Posterior vena cava (tissue), 2 donors: ENCODE measurements around the gene TRAIP. TPM values are rescaled to one million over a fixed set of nuclear protein-coding genes. Genes with fewer than 3 reads are reported as not detected.
"Not testable (repeated sequence)": the region's sequence is repeated elsewhere in the genome, so short reads cannot be mapped to it uniquely, and the experiment has no call there.

Experiments used
- DNase-seq: peaks from one replicate; pipeline ENCODE4 v3.0.0-alpha.2; 2020; ENCODE audit warnings: low spot score
- intact Hi-C, 2 donors: fragments of 100-400 bp; cut with DNase I; formaldehyde crosslinking; loops; one replicate each; pipeline versions ENCODE4 v1.14.1 to v1.14.2; 2022 to 2023
- long read RNA-seq, 2 donors: library from polyadenylated mRNA; unstranded; transcript quantifications; one replicate each; pipeline ENCODE4 v2.0.0, GENCODE V29; 2020 to 2021
- total RNA-seq, 2 donors: library from RNA; stranded (reverse); fragmentation: NEBNext Ultra II Directional; extraction: Animal tissue kit (Norgen Biotek cat#: 25700); gene quantifications; one replicate each; pipeline ENCODE4 v1.2.1, GENCODE V29; 2021
- donor health status: DM: yes; HTN: yes; CAD: no.
- donor health status: DM: yes; HTN: yes; CAD: no.

The TRAIP gene
- 1 to 10 TPM; 1.5 to 2.2 TPM for total RNA-seq
- long read RNA-seq, donor 1 = 0 reads
- long read RNA-seq, donor 2, transcript TRAIP-201 (15 exons, 2,028 nt) = major isoform, 6 of 8 reads
- long read RNA-seq, donor 2, partial matches to known transcripts = 0 of 8 reads
- long read RNA-seq, donor 2, other reads (novel, unspliced or antisense) = 2 of 8 reads

GRCh38 chr3:49856181-49857005 lies at the start of gene TRAIP:
TSS of gene TRAIP (minus strand) at chr3:49856564. CDS start at chr3:49856453, 111 bp downstream.
- intact Hi-C loops = no loop called here
- peak; percentile 97 for DNase-seq

- not testable (repeated sequence) for DNase-seq
- intact Hi-C loops = loop anchor here in 1 of 2 donors (10.0 kb wide), 1 partner anchor 200 kb away; no protein-coding TSS in a partner anchor
Observed at GRCh38 chr3:49904448-49904847, 48.1 kb upstream of the TRAIP start.

GRCh38 chr3:49903451-49904424 lies 47.4 kb upstream of the TRAIP start, which contains the start of gene MST1R:
TSS of gene MST1R (minus strand) at chr3:49903873. CDS start at chr3:49903609, 264 bp downstream.
- DNase-seq = peak; percentile 90
- intact Hi-C loops = loop anchor here in 1 of 2 donors (10.0 kb wide), 1 partner anchor 199 kb away; no protein-coding TSS in a partner anchor

- DNase-seq = no peak
- intact Hi-C loops = loop anchor here in 1 of 2 donors (10.0 kb wide), 1 partner anchor 198 kb away; no protein-coding TSS in a partner anchor
Observed at GRCh38 chr3:49902511-49903345, 46.4 kb upstream of the TRAIP start.

GRCh38 chr3:49901366-49902339 lies 45.3 kb upstream of the TRAIP start:
- intact Hi-C loops = loop anchor here in 1 of 2 donors (10.0 kb wide), 1 partner anchor 197 kb away; no protein-coding TSS in a partner anchor
- no peak for DNase-seq

- DNase-seq = no peak
- intact Hi-C loops = loop anchor here in 1 of 2 donors (10.0 kb wide), 1 partner anchor 196 kb away; no protein-coding TSS in a partner anchor
Observed at GRCh38 chr3:49900491-49901153, 44.3 kb upstream of the TRAIP start.

- intact Hi-C loops = loop anchor here in 1 of 2 donors (10.0 kb wide), 1 partner anchor 195 kb away; no protein-coding TSS in a partner anchor
Observed at GRCh38 chr3:49899815-49900214, 43.5 kb upstream of the TRAIP start.

GRCh38 chr3:49898991-49899390 lies 42.6 kb upstream of the TRAIP start:
- intact Hi-C loops = no loop called here
- DNase-seq = no peak

More at GRCh38 chr3:49899815-49900214, 43.5 kb upstream of the TRAIP start:
- no peak for DNase-seq

GRCh38 chr3:49896345-49896744 lies 40.0 kb upstream of the TRAIP start:
- intact Hi-C loops = no loop called here
- DNase-seq = no peak

GRCh38 chr3:49895791-49896190 lies 39.4 kb upstream of the TRAIP start:
- no peak for DNase-seq
- intact Hi-C loops = no loop called here

- DNase-seq = no peak
- intact Hi-C loops = no loop called here
Observed at GRCh38 chr3:49889296-49889695, 32.9 kb upstream of the TRAIP start.

GRCh38 chr3:49886922-49887265 lies 30.5 kb upstream of the TRAIP start:
- DNase-seq = no peak
- intact Hi-C loops = no loop called here

GRCh38 chr3:49883998-49884397 lies 27.6 kb upstream of the TRAIP start:
- intact Hi-C loops = no loop called here
- no peak for DNase-seq

- no peak for DNase-seq
- intact Hi-C loops = no loop called here
Observed at GRCh38 chr3:49882166-49882565, 25.8 kb upstream of the TRAIP start.

- intact Hi-C loops = no loop called here
Observed at GRCh38 chr3:49880581-49881315, 24.4 kb upstream of the TRAIP start.

GRCh38 chr3:49879721-49880120 lies 23.4 kb upstream of the TRAIP start:
- no peak for DNase-seq
- intact Hi-C loops = no loop called here

More at GRCh38 chr3:49880581-49881315, 24.4 kb upstream of the TRAIP start:
- no peak for DNase-seq
